Measurements from ENCODE around the gene CAMLG.

The CAMLG gene

GRCh38 chr5:134792286-134792685, 53.9 kb downstream of the CAMLG start:
- in situ Hi-C loops (cut with HindIII; ENCODE audit: low sequenced_read_pairs): no loop called here
- H3K4me3 ChIP-seq (ENCODE audit: low read depth, low read length): no peak overlapping the region
- no peak for TF ChIP-seq CTCF (IDR thresholded peaks at IDR 0.05; ENCODE audit: low read depth, low read length)
- DNase-seq (ENCODE audit: low read depth, low spot score): no peak

- TF ChIP-seq CTCF (IDR thresholded peaks at IDR 0.05; ENCODE audit: low read depth, low read length): no peak
- in situ Hi-C loops (cut with HindIII; ENCODE audit: low sequenced_read_pairs): no loop called here
- DNase-seq (ENCODE audit: low read depth, low spot score): no peak
- H3K4me3 ChIP-seq (ENCODE audit: low read depth, low read length): no peak overlapping the region
Observed at GRCh38 chr5:134793111-134793510, 54.8 kb downstream of the CAMLG start.

- no peak for DNase-seq (ENCODE audit: low read depth, low spot score)
- in situ Hi-C loops (cut with HindIII; ENCODE audit: low sequenced_read_pairs): no loop called here
Observed at GRCh38 chr5:134794082-134794481, 55.7 kb downstream of the CAMLG start.

GRCh38 chr5:134794819-134795218, 56.5 kb downstream of the CAMLG start:
- no peak overlapping the region for H3K4me3 ChIP-seq (ENCODE audit: low read depth, low read length)
- TF ChIP-seq CTCF (IDR thresholded peaks at IDR 0.05; ENCODE audit: low read depth, low read length): no peak
- in situ Hi-C loops (cut with HindIII; ENCODE audit: low sequenced_read_pairs): no loop called here
- DNase-seq (ENCODE audit: low read depth, low spot score): no peak

More at GRCh38 chr5:134794082-134794481, 55.7 kb downstream of the CAMLG start:
- TF ChIP-seq CTCF (IDR thresholded peaks at IDR 0.05; ENCODE audit: low read depth, low read length): no peak
- no peak overlapping the region for H3K4me3 ChIP-seq (ENCODE audit: low read depth, low read length)

GRCh38 chr5:134798468-134798867, 60.1 kb downstream of the CAMLG start:
- H3K4me3 ChIP-seq (ENCODE audit: low read depth, low read length): no peak overlapping the region
- no peak for TF ChIP-seq CTCF (IDR thresholded peaks at IDR 0.05; ENCODE audit: low read depth, low read length)
- in situ Hi-C loops (cut with HindIII; ENCODE audit: low sequenced_read_pairs): no loop called here
- no peak for DNase-seq (ENCODE audit: low read depth, low spot score)

All from astrocyte of the spinal cord (primary cell).